Fibroblast of lung (primary cell): ENCODE measurements around the gene SYS1. TPM values are rescaled to one million over a fixed set of nuclear protein-coding genes. Genes with fewer than 3 reads are reported as not detected.

Experiments used
- DNase-seq, 2 donors: peaks; one replicate each; pipeline versions ENCODE4 v3.0.0 to v3.0.0-alpha.2; 2010; ENCODE audit warnings: low read depth in 2 of 2
- H2AFZ ChIP-seq: 2 replicates; pipeline ENCODE4 v1.5.1; 2012; ENCODE audit warnings: low read length, control low read depth, inconsistent platforms
- H3K27ac ChIP-seq: 2 replicates; pipeline ENCODE4 v1.5.1; 2011; ENCODE audit warnings: low read length, control low read depth; ENCODE audit not compliant: insufficient read depth
- H3K27me3 ChIP-seq: 2 replicates; pipeline ENCODE4 v1.5.1; 2011; ENCODE audit warnings: mild to moderate bottlenecking, low read length; ENCODE audit not compliant: control insufficient read depth, insufficient read depth
- H3K36me3 ChIP-seq: 2 replicates; pipeline ENCODE4 v1.5.1; 2011; ENCODE audit warnings: low read length; ENCODE audit not compliant: control insufficient read depth, insufficient read depth
- H3K4me1 ChIP-seq: 2 replicates; pipeline ENCODE4 v1.5.1; 2011; ENCODE audit warnings: low read length; ENCODE audit not compliant: control insufficient read depth, insufficient read depth; ENCODE audit errors: extremely low read depth
- H3K4me2 ChIP-seq: 2 replicates; pipeline ENCODE4 v1.5.1; 2011; ENCODE audit warnings: low read length, control low read depth; ENCODE audit not compliant: insufficient read depth; ENCODE audit errors: extremely low read depth
- H3K4me3 ChIP-seq, 4 experiments: fragments of 200-600 bp in 1 of 4; sonication (generic) in 1 of 4; replicated peaks in 1 of 4; 2 replicates each; pipeline ENCODE4 v1.5.1; 2011 to 2016; ENCODE audit warnings: low read length in 4 of 4, low read depth in 3 of 4, mild to moderate bottlenecking in 3 of 4, control low read depth in 2 of 4, inconsistent platforms in 1 of 4, mixed read lengths in 1 of 4; ENCODE audit not compliant: insufficient read depth in 1 of 4; ENCODE audit errors: control extremely low read depth in 1 of 4
- H3K79me2 ChIP-seq: 2 replicates; pipeline ENCODE4 v1.5.1; 2012; ENCODE audit warnings: mild to moderate bottlenecking, low read length, inconsistent platforms; ENCODE audit not compliant: control insufficient read depth, insufficient read depth
- H3K9ac ChIP-seq: 2 replicates; pipeline ENCODE4 v1.5.1; 2011; ENCODE audit warnings: mild to moderate bottlenecking, low read length, control low read depth; ENCODE audit not compliant: insufficient read depth
- H3K9me3 ChIP-seq: 2 replicates; pipeline ENCODE4 v1.5.1; 2012; ENCODE audit warnings: low read depth, low read length; ENCODE audit not compliant: control insufficient read depth, insufficient read depth
- H4K20me1 ChIP-seq: 2 replicates; pipeline ENCODE4 v1.5.1; 2011; ENCODE audit warnings: low read length; ENCODE audit not compliant: control insufficient read depth, insufficient read depth; ENCODE audit errors: extremely low read depth
- CTCF ChIP-seq, 2 donors: IDR thresholded peaks in 1 of 2; conservative IDR thresholded peaks in 1 of 2; 1 replicate in 1 of 2; 2 replicates in 1 of 2; pipeline ENCODE4 v1.5.1; 2011 to 2012; ENCODE audit warnings: low read length in 2 of 2, control low read depth in 1 of 2, inconsistent platforms in 1 of 2, low read depth in 1 of 2, mild to moderate bottlenecking in 1 of 2
- EZH2 ChIP-seq: IDR thresholded peaks from 2 replicates; pipeline ENCODE4 v1.5.1; 2012; ENCODE audit warnings: low read length, control low read depth, mild to moderate bottlenecking; ENCODE audit errors: missing control alignments
- polyA plus RNA-seq, 2 donors: library from polyadenylated mRNA; depleted of rRNA in 1 of 2; stranded (reverse) in 1 of 2; unstranded in 1 of 2; fragments of >200 nt; gene quantifications; 2 replicates each; pipeline ENCODE4 v1.2.1, GENCODE V29; 2011 to 2012; ENCODE audit warnings: missing spikeins in 1 of 2
- total RNA-seq: library from RNA; depleted of rRNA; stranded (reverse); fragments of >200 nt; gene quantifications from 2 replicates; pipeline ENCODE4 v1.2.1, GENCODE V29; 2014

Gene SYS1
- total and polyA plus RNA-seq, 2 donors (not counting 1 experiment from before 2014, with no cell fraction given), result 20.5 to 23.4 TPM

- H3K27me3 ChIP-seq, result no peaks in the 10 kb centered on the region
- H3K4me2 ChIP-seq, result no peak overlapping the region
- no peaks in the 10 kb centered on the region for H3K9me3 ChIP-seq
- peaks cover 2% of the 10 kb centered on the region for H3K4me1 ChIP-seq
- H3K79me2 ChIP-seq, result peaks cover 14% of the 10 kb centered on the region
- no peak overlapping the region for H3K27ac ChIP-seq
- no peaks in the 10 kb centered on the region for H4K20me1 ChIP-seq
- H3K9ac ChIP-seq, result no peak overlapping the region
- no peak overlapping the region for H3K4me3 ChIP-seq
- DNase-seq, result no peak
- H2AFZ ChIP-seq, result no peak overlapping the region
- peaks cover 16% of the 10 kb centered on the region for H3K36me3 ChIP-seq
- TF ChIP-seq EZH2 (no peak), CTCF (conservative IDR thresholded peaks at IDR 0.05 in 1 of 2, IDR thresholded peaks at IDR 0.05 in 1 of 2; ENCODE audit: low read depth in 1 of 2, low read length in 2 of 2) (no peak)
Measured at GRCh38 chr20:45365444-45365970, 2.6 kb downstream of the SYS1 start.

GRCh38 chr20:45366192-45366591 lies 3.2 kb downstream of the SYS1 start:
- no peak overlapping the region for H2AFZ ChIP-seq
- H3K9me3 ChIP-seq, result no peaks in the 10 kb centered on the region
- no peaks in the 10 kb centered on the region for H3K27me3 ChIP-seq
- DNase-seq, result no peak
- TF ChIP-seq EZH2, result no peak
- no peak for TF ChIP-seq CTCF (conservative IDR thresholded peaks at IDR 0.05 in 1 of 2, IDR thresholded peaks at IDR 0.05 in 1 of 2; ENCODE audit: low read depth in 1 of 2, low read length in 2 of 2)
- H3K27ac ChIP-seq, result no peak overlapping the region
- no peaks in the 10 kb centered on the region for H4K20me1 ChIP-seq
- H3K4me2 ChIP-seq, result no peak overlapping the region
- peaks cover 16% of the 10 kb centered on the region for H3K36me3 ChIP-seq
- H3K79me2 ChIP-seq, result peaks cover 14% of the 10 kb centered on the region
- no peak overlapping the region for H3K9ac ChIP-seq
- H3K4me3 ChIP-seq, result no peak overlapping the region
- peaks cover 2% of the 10 kb centered on the region for H3K4me1 ChIP-seq

- Histone ChIP-seq H3K4me1 (peaks cover 2% of the 10 kb centered on the region), H3K27ac (no peak overlapping the region), H2AFZ (no peak overlapping the region), H3K79me2 (peaks cover 14% of the 10 kb centered on the region), H3K4me3 (no peak overlapping the region), H3K27me3 (no peaks in the 10 kb centered on the region), H3K9ac (no peak overlapping the region), H3K9me3 (no peaks in the 10 kb centered on the region), H3K4me2 (no peak overlapping the region), H3K36me3 (peaks cover 16% of the 10 kb centered on the region), H4K20me1 (no peaks in the 10 kb centered on the region)
- no peak for TF ChIP-seq EZH2
- TF ChIP-seq CTCF (conservative IDR thresholded peaks at IDR 0.05 in 1 of 2, IDR thresholded peaks at IDR 0.05 in 1 of 2; ENCODE audit: low read depth in 1 of 2, low read length in 2 of 2), result no peak
- no peak for DNase-seq
Measured at GRCh38 chr20:45366631-45367030, 3.7 kb downstream of the SYS1 start.
